GM18951 (cell line): ENCODE results near the gene PAGE4.

Source experiments
- POLR2A ChIP-seq: IDR thresholded peaks from 4 replicates; pipeline ENCODE4 v1.6.1; 2011; ENCODE audit warnings: mild to moderate bottlenecking; ENCODE audit not compliant: insufficient read length, insufficient read depth; ENCODE audit errors: extremely low read depth
- in situ Hi-C: fragments of 300-500 bp; cut with MboI; formaldehyde crosslinking; loops from one replicate; pipeline ENCODE4 v1.12.0; 2022; ENCODE audit warnings: low sequenced_read_pairs, mixed read lengths, inconsistent platforms; ENCODE audit not compliant: unreplicated experiment

Gene PAGE4

DNA sequence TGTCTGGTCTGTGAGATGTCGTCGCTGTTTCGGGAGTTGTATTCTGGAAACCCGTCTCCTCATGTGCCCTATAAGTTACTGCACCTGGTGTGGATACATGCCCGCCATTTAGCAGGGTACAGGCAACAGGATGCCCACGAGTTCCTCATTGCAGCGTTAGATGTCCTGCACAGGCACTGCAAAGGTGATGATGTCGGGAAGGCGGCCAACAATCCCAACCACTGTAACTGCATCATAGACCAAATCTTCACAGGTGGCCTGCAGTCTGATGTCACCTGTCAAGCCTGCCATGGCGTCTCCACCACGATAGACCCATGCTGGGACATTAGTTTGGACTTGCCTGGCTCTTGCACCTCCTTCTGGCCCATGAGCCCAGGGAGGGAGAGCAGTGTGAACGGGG is 51.6 kb downstream of the PAGE4 start:
- TF ChIP-seq POLR2A = no peak
- in situ Hi-C loops = loop anchor here (25.0 kb wide), 1 partner anchor 707 kb away; no protein-coding TSS in a partner anchor
